GM21447 (cell line): Measurements from ENCODE around the gene ITIH3.

ENCODE experiments used
- ATAC-seq: cut with Tn5 transposase; IDR thresholded peaks from one replicate; pipeline ENCODE4 v1.9.1; 2021; ENCODE audit not compliant: unreplicated experiment

ITIH3 gene

DNA sequence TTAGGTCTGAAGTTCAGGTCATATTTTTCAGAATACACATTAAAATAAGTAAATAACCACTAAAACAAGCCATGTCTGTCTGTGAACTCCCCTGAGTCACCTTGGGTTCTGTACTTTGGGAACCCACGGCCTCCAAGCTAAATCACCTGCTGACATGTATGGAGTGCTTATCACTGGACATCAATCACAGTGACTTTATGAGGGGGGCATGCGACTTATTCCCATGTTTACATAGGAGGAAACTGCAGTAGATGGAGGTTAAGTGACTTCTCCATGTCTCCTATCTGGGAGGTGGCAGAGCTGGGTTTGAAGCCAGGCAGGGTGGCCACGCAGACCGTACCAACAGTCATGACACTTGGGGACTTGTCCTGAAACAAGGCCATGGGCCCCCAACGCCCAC lies 27.8 kb downstream of the ITIH3 start:
- ATAC-seq, result no peak

DNA sequence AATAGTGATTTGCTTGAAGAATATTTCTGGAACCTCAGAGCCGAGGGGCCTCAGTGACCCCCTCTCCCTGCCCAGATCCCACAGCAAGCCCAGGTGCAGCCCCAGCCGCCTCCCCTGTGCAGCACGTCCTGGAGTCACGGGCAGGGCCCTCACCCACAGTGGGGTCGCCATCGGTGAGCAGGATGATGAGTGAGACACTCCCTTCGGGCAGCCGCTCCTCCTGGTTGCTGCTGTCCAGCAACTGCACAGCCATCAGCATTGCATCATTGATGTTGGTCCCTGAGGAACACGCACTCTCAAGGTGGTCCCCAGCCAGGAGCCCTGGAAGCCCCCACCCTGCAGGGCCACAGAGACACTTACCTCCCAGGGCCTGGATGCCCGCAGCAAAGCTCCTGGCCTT lies 29.4 kb downstream of the ITIH3 start:
- no peak for ATAC-seq

DNA sequence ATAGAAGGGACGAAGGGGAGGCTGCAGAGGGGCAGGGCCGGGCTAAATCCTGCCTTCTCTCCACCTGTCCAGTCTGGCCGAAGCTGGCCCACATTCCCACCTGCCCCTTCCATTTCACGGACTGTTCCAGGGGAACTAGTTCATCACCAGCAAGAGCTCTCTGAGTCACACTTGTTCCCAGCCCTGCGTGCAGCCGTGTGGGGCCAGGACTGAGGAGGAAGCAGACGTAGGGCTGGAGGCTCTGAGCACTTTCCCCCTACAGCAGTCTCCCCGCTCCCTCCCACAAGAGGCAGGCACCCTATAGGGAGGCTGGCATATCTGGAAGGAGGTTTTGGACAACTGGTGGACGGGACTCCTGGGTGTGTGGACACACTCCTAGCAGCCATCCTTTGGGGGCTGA lies 32.8 kb downstream of the ITIH3 start:
- no peak for ATAC-seq

DNA sequence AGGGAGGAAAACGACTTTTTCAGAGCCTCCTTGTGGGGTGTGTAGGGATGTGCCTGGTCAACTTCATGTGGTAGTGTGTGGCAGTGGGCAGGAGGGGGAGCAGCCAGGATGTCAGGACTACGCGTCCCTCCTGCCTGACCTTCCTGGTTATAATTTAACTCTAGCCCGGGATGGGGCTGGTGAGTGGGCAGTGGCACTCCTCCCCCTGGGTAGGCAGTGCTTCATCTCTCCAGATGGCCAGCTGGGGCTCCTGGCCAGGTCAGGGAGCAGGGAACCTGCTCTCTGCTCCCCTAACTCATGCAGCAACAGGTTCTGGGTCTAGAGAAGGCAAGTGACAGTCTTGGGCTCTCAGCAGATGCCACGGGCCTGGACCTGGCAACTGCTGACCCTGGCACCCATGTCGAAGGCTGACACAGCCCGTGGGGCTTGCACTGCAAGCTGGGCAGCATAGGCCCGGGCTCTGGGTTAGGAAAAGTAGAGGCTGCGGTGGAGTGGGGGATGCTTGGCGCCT lies 33.3 kb downstream of the ITIH3 start:
- no peak for ATAC-seq

DNA sequence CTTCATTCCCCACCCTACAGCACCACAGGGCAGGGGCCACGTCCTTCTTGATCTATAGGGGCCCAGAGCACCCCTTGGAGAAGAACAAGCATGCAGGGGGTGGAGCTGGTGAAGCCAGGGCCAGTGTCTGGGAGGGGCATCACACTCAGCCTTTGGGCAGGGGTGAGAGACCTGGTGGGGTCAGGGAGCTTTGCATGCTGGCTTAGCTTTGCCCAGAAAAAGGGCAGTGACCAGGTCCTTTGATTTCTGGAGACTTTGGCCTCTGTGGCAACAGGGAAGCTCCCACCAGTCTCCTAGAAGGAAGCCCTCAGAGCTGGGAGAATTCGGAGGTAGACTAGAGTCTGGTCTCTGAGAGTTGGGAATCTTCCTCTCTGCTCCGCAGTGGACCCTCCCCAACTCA lies 34.9 kb downstream of the ITIH3 start:
- ATAC-seq, result no peak

DNA sequence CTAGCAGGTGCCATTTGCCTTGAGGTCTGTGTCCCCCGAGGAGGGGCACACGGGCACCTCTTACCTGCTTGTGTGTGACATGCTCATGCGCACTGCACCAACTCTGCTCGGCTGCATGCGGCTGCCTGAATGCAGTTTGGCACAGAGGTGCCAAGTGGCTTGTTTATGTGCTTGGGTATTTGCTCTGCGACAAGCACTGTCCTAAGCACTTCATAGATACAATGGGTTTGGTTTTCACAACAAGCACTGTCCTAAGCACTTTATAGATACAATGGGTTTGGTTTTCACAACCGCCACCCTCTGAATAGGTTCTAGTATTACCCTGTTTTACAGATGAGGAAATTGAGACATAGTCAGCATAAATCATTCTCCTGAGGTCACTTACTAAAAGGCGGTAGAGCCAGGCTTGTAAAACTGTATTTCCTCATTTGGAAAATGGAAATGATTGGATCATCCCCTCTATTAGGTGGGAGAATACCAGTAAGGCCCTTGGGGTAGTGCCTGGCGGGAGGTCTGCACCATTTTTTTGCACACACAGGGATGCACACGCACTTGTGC lies 35.4 kb downstream of the ITIH3 start:
- ATAC-seq, result no peak

DNA sequence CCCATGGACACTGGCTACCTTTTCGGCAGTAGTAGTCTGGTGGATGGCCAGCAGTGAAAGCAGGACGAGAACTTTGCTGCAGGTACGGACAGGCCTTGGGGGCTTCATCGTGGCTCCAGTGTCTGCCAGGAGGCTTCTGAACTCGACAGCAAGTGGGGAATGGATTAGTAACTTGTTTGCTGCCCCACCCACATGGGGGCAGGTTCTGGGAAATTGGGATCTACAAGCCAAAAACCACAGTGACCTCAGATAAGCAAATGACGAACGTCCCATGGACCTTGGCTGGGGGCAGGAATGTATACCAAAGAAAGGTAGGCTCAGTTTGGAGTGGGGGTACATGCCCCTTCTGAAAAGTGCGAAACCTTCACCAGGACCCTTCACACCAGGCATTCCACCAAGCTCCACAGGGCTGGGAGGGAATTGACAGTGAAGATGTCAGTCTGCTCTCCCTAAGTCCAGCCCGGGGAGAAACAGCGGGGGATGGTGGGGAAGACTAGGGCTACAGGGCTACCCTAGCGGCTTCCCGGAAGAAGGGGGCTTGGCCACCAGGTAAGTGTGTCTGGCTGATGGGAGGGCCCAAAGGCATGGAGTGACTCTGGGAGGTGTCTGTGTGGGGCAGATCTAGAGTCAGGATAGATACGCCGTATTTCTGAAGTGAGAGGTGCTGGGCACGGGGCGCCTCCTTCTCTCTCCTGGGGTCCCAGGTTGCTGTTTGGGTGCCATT lies 36.1 kb downstream of the ITIH3 start, which contains the start of gene ITIH4:
TSS of gene ITIH4 (minus strand) at position 138 of the 724 bp plus-strand sequence. CDS start at position 108, 30 bp downstream.
- no peak for ATAC-seq

DNA sequence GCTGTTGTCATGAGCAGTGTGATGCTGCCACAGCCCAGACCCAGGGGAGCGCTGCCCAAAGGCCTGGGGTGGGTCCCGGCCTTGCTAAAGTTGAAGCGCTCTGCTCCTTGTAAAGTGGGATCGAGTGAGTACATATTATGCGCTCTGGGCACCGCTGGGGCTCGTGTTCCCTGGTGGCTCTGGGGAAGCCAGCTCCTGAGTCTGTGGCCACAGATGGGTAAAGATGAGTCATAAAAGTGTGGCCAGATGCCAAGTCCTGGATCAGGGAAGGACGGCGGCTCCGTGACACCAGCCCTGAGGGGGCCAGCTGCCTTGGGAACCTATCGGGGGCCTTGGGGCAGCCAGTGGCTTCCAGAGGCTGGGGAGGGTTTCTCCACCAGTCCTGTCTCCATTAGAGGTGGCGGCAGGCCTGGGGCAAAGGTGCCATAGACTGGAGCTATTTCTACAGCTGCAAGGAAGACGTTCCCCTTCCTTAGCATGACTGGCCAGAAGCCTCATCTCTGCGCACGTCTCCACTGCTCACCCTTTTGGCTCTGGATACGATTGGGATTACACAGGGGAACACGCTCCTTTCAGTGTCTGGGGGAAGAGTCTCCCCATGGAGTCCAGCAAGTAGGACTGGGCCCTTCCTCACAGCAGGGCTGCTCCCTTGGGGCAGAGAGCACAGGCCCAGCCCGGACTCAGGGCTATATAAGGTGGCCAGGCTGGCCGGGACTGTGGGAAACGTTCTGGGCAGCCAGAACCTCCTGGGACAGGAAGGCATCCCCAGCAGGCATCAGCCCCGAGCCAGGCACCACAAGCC lies 37.1 kb downstream of the ITIH3 start:
- ATAC-seq, result no peak

DNA sequence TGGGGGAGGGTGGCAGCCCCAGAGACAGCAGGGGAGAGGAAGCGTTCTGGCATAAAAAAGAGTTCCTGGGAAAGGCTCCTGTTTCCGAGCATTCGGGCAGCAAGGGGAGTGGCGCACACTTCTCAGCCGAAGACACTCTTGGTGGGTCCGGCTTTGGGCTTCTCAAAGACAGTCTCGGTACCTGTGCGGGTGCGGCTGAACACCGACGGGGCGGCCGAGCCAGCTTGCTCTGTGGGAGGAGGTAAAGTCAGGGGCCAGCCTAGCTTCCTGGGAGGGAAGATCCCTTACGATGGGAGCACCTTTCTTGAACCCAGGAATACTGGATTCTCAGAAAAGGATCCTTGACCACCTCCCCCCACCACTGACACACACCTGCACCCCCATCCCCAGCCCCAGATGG lies 38.6 kb downstream of the ITIH3 start:
- no peak for ATAC-seq

DNA sequence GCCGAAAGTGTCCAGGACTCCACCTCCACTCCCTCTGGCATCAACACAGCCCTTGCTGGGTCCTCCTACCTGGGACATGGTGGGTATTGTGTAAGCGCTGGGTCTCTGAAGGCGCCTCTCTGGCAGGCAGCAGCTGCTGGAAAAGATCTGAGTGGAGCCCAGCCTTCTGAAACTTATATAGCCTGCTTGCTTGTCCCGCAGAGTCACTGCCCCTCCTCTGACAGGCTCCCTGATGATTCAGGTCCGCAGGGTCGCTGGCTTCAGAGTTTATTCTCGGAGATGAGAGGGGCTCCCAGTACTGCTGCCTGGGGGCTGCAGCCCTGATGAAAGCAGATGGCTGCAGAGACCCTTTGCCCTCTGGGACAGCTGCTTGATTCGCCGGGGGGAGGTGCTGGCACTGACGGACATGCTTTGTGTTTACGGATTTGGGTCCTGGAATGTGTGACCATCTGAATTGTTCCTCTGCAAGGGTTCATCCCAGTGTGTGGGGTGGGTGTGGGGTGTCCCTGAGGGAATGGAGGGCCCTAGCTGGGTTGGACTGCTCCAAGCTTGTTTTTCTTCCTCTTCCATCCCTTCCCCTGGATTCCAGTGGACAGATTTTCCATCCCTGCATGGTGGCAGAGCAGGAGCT lies 40.4 kb downstream of the ITIH3 start, which contains the start of gene MUSTN1:
TSS of gene MUSTN1 (minus strand) at position 149 of the 631 bp plus-strand sequence. CDS start at position 78, 71 bp downstream.
- ATAC-seq, result no peak

DNA sequence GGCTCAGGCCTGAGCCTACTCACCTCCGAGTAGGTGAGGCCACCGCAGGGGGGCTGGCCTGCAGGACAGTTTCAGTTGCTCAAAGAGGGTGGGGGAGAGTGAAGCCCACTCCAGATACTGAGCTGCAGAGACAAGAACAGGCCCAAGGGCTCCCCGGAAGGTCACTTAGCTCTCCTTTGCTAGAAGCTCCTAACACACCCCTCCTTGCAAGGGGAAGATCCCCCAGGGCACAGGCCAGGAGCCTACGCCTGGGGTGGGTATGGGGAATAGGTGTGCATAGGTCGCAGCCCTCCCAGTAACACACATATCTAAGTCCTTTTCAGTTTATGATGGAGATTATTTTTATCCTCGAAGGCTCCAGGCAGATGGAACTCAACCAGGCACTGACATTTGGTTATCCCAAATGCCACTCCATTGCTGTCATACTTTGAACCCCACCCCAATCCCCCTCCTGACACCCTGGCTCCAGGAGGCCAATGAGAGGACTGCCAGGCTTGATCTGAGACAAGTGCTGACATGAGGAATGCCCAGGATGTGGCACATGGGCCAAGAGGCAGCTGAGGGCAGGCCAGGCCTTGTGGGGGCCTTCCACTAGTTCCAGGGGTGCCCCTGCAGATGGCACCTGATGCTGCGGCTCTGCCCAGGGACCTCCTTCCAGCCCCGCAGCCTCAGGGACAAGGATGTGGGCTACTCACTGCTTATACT lies 41.3 kb downstream of the ITIH3 start:
- no peak for ATAC-seq

DNA sequence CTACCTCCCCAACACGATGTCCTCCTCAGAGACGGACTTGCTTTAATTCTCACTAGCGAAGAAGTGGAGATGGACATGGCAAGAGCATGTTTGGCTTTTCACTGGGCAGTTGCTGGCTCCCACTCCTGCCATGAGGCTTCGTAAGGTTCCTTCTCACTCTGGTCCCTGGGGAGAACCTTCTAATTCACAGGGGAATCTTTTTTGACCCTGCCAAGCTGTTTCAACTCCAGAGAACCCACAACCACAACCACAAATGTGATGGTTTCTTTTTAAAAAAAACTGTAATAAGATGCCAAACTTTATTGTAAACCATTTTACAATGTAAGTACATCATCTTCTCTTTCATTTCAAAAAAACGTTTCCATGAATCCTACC lies 41.9 kb downstream of the ITIH3 start:
- no peak for ATAC-seq

DNA sequence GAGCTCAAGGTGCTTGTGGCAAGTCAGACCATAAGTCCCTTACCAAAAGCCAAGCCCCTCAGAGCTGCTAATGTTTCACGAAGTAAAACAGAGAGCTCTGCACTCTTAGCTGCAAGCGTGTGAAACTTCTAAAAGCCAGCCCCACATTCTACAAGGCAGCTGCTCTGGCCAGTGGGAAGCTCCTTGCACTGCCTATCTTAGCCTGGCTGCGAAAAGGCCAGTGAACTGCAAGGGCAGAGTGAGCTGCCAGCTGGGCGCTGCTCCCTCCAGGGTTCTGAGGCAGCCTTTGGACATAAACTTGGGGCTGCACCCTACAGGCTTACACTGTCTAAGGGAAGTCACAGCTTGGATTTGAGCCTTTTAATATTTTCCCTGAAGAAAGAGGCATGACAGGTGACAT lies 42.4 kb downstream of the ITIH3 start:
- ATAC-seq, result no peak

DNA sequence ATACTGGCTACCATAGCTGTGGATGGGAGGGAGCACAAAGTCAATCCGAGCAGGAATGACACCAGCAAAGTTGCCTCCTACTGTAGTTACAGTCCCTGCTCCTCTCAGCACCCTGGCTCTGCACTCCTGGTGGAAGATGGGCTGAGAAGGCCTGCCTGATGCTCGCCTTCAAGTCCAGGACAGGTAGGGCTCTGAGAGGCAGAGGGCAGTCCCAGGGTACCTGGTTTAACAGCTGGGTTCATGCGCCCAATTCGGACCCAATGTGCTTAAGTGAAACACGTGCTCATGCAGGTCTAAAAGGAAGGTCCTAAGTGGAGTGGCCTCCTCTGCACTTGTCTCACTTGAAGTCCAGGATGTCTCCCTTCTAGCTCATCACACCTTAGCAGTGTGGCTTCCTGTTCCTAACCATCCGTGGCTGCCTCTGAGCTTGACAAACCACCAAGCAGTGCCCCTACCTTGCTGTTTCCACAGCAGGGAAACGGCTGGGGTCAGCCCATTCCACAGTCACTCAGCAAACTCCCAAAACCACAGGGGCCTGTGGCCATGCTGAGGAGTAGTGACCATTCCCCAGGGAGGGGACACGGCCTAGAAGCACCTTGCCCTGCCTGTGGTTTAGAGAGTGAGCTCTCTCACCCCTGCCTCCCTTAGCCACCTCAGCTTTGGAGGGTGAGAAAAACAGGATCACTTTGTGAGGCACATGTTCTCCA lies 44.1 kb downstream of the ITIH3 start:
- ATAC-seq, result no peak

DNA sequence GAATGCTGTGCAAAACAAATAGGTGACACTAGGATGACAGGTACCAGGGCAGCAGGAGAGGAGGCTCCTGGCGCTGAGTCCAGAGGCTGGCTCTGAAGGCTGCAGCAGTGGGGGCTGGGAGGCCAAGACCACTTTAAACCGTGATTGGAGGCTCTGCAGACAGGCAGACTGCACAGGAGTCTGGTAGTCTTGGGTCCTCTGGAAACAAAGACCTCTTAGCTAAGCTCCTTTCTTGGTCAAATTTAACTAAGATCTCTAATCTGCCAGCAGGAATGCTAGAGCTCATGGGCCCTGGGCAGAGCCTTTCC lies 44.6 kb downstream of the ITIH3 start:
- ATAC-seq, result no peak

DNA sequence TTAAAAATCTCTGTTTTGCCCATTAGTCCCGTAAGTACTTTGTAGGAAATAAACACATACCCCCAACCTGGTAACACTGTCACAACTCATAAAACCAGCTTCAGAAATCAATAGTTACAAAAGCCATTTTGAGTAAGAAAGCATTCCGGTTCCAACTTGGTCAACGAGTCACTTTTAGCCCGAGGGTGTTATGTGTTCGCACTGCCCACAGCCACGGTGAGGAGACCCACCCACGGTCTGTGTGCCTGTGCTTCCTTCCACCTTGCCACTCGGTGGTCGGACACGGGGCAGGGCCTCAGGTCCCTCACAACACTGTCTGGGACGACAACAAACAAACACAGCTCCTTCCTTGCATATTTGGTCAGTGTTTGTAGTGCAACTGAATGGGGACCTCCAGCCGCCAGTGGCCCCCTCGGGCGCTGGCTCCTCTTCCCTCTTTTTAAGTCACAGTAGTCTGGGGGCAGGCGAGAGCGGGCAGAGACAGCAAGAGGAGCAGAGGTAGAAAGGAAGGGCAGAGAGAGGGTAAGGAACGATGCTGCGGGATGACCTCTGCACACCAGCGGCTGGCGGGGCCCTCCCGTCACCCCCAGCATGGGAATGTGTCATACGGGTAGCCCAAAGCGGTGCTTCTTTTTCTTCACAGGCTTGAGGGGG lies 45.4 kb downstream of the ITIH3 start:
- ATAC-seq, result no peak

DNA sequence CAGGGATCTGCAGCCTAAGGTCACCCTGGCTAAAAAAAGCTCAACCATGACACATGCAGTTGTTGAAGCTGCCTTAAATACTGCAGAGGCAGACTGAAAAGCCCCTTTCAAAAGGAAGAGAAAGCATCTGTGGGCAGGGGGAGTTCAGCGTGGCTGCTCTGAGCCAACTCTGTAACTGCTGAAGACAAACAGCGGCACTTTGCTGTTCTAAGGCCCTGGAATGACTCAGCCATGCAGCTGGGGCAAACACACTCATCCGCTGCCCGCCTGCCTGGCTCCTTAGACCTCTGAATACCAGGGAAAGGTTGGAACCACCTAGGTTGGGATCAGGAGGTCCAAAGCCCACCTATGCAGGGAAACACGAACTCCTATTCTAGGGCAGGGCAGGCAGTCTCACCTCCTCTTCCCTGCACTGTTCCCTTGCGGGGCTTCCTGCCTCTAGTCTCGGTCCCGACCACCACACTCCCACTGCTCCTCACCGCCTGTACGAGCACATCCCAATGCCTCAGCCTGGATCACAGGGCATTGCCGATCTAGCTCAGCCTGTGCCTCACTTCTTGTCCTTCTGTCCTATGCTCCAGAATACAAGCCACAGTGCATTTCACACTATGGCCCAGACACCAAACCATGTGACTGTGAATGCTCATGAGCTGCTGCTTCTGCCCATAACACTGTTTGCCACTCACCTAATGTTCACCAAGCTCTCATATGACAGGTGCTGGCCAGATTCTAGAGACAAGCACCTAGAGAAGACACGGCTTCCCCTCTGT lies 46.8 kb downstream of the ITIH3 start:
- no peak for ATAC-seq

DNA sequence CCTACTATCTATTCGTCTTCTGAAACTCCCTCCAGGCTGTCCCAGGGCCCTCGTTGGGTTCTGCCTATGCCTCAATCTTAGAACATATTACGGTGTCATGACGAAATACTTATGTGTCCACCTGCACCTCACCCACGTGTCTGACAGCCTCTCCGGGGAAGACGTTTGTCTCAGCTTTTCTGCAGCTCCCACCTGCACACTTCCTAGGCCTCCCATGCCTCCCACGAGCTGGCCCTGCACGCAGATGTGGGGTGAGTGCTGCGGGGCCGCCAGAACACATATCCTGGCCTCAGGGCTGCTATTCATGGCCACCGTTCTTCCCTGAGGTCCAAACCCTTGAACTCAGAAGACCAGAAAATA lies 47.4 kb downstream of the ITIH3 start:
- ATAC-seq, result no peak

DNA sequence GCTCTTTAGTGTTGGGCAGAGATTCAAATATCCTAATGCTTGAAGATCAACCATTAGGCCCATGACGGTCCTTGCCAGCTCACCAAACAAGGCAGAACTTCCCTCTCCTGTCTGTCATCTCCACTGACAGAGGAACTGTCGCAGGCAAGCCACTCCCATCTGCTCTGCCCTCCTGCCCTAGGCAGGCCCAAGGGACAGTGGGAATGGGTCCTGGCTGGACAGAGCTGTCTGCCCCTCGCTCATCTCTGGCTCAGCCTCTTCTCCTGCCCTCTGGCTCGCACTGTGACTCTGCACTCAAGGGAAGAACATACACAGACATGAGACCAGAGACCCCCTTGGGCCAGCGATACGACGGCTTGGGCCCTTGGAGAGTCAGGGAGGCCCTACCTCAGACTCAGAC lies 47.8 kb downstream of the ITIH3 start:
- ATAC-seq, result no peak
